ENCODE results near the gene GAS2L2. TPM values are rescaled to one million over a fixed set of nuclear protein-coding genes. Genes with fewer than 3 reads are reported as not detected.

GAS2L2 gene
- total and polyA plus RNA-seq, 2 donors (not counting 1 experiment from before 2014, with no cell fraction given) = 0.09 to 0.17 TPM

GRCh38 chr17:35716897-35717465 lies 36.1 kb downstream of the GAS2L2 start:
- no peak overlapping the region for H3K4me3 ChIP-seq (ENCODE audit: control extremely low read depth in 1 of 5, extremely low read depth in 1 of 5, insufficient read depth in 1 of 5, low read depth in 2 of 5, low read length in 4 of 5)
- Mint-ChIP-seq H3K9me3 (ENCODE audit: insufficient read depth) (no peaks in the 10 kb centered on the region), H3K27me3 (no peaks in the 10 kb centered on the region), H3K27ac (no peak overlapping the region), H3K4me1 (no peaks in the 10 kb centered on the region), H3K4me3 (no peak overlapping the region)
- H3K9ac ChIP-seq (ENCODE audit: low read length) = no peak overlapping the region
- ATAC-seq (ENCODE audit: low read depth) (no peak), DNase-seq (no peak)
- no peaks in the 10 kb centered on the region for H3K27me3 ChIP-seq (replicated peaks in 1 of 4; ENCODE audit: control extremely low read depth in 1 of 4, control insufficient read depth in 3 of 4, insufficient read depth in 4 of 4, low read length in 3 of 4)
- no peaks in the 10 kb centered on the region for H3K79me2 ChIP-seq (ENCODE audit: control insufficient read depth, insufficient read depth, low read length)
- H3K4me2 ChIP-seq (replicated peaks; ENCODE audit: low read depth, low read length, poor library complexity, severe bottlenecking) = no peak overlapping the region
- H3K27ac ChIP-seq (ENCODE audit: low read length in 2 of 2) = no peak overlapping the region
- CTCF ChIA-PET = interaction anchor here (1.0 to 1.5 kb wide), 2 partner anchors 13 to 30 kb away, joined by 3 to 4 read pairs; no protein-coding TSS in a partner anchor
- POLR2A ChIA-PET = no interaction called here
- H3K9me3 ChIP-seq (ENCODE audit: control extremely low read depth in 1 of 3, control insufficient read depth in 2 of 3, insufficient read depth in 1 of 3, low read length in 2 of 3) = no peaks in the 10 kb centered on the region
- WGBS (ENCODE audit: insufficient coverage) = 100% methylated on average over 1 of the region's 4 CpGs
- H4K20me1 ChIP-seq (ENCODE audit: control insufficient read depth, insufficient read depth, low read length, poor library complexity, severe bottlenecking) = no peaks in the 10 kb centered on the region
- intact Hi-C loops (cut with micrococcal nuclease) = no loop called here
- H3K36me3 ChIP-seq (replicated peaks in 1 of 2; ENCODE audit: control extremely low read depth in 1 of 2, control insufficient read depth in 1 of 2, extremely low read depth in 1 of 2, insufficient read depth in 2 of 2, low read length in 1 of 2) = peaks cover 24 to 63% of the 10 kb centered on the region in 2 experiments
- no peak overlapping the region for H2AFZ ChIP-seq (ENCODE audit: insufficient read depth, low read depth, low read length, poor library complexity, severe bottlenecking)
- TF ChIP-seq, protein P1, sequence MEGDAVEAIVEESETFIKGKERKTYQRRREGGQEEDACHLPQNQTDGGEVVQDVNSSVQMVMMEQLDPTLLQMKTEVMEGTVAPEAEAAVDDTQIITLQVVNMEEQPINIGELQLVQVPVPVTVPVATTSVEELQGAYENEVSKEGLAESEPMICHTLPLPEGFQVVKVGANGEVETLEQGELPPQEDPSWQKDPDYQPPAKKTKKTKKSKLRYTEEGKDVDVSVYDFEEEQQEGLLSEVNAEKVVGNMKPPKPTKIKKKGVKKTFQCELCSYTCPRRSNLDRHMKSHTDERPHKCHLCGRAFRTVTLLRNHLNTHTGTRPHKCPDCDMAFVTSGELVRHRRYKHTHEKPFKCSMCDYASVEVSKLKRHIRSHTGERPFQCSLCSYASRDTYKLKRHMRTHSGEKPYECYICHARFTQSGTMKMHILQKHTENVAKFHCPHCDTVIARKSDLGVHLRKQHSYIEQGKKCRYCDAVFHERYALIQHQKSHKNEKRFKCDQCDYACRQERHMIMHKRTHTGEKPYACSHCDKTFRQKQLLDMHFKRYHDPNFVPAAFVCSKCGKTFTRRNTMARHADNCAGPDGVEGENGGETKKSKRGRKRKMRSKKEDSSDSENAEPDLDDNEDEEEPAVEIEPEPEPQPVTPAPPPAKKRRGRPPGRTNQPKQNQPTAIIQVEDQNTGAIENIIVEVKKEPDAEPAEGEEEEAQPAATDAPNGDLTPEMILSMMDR (IDR thresholded peaks at IDR 0.05) = no peak
- TF ChIP-seq EZH2 (IDR thresholded peaks at IDR 0.05; ENCODE audit: borderline replicate concordance, insufficient read depth, low read depth, low read length, poor library complexity, severe bottlenecking) = no peak
- no peaks in the 10 kb centered on the region for H3K4me1 ChIP-seq (ENCODE audit: control insufficient read depth in 2 of 2, insufficient read depth in 2 of 2, low read length in 2 of 2)

DNA sequence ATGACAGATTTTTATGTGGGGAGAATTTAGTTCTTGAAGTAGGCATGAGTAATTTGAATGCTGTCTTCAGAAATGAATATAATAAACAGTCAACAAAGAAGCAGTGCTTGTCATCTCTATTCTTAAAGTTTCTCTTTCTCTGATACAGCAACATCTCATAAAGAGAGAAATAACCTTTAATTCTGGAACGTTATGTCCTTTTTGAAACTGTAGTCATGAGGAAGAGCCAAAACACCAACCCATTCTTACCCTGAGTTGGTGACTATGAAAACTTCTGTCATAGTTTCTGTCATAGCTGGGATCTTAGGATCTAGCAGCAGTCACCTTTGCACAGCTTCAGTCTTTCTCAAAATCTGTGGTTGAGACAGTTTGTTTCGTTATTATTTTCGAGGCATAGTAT lies 36.9 kb downstream of the GAS2L2 start:
- H3K27me3 Mint-ChIP-seq = no peaks in the 10 kb centered on the region
- WGBS (ENCODE audit: insufficient coverage) = no CpG with 5 or more reads among the region's 3 CpGs
- no peaks in the 10 kb centered on the region for H3K4me1 Mint-ChIP-seq
- no peak overlapping the region for H3K4me3 ChIP-seq (ENCODE audit: control extremely low read depth in 1 of 5, extremely low read depth in 1 of 5, insufficient read depth in 1 of 5, low read depth in 2 of 5, low read length in 4 of 5)
- no peaks in the 10 kb centered on the region for H3K9me3 Mint-ChIP-seq (ENCODE audit: insufficient read depth)
- no peak overlapping the region for H3K4me2 ChIP-seq (replicated peaks; ENCODE audit: low read depth, low read length, poor library complexity, severe bottlenecking)
- ATAC-seq (ENCODE audit: low read depth) (no peak), DNase-seq (no peak)
- ChIA-PET POLR2A (no interaction called here), CTCF (interaction anchor here (1.5 kb wide), 1 partner anchor 12 kb away, joined by 4 read pairs; no protein-coding TSS in a partner anchor)
- H2AFZ ChIP-seq (ENCODE audit: insufficient read depth, low read depth, low read length, poor library complexity, severe bottlenecking) = no peak overlapping the region
- no peaks in the 10 kb centered on the region for H3K4me1 ChIP-seq (ENCODE audit: control insufficient read depth in 2 of 2, insufficient read depth in 2 of 2, low read length in 2 of 2)
- H3K4me3 Mint-ChIP-seq = no peak overlapping the region
- intact Hi-C loops (cut with micrococcal nuclease) = no loop called here
- no peak overlapping the region for H3K9ac ChIP-seq (ENCODE audit: low read length)
- H3K79me2 ChIP-seq (ENCODE audit: control insufficient read depth, insufficient read depth, low read length) = no peaks in the 10 kb centered on the region
- no peaks in the 10 kb centered on the region for H3K9me3 ChIP-seq (ENCODE audit: control extremely low read depth in 1 of 3, control insufficient read depth in 2 of 3, insufficient read depth in 1 of 3, low read length in 2 of 3)
- no peak for TF ChIP-seq EZH2 (IDR thresholded peaks at IDR 0.05; ENCODE audit: borderline replicate concordance, insufficient read depth, low read depth, low read length, poor library complexity, severe bottlenecking)
- TF ChIP-seq, protein P1 (IDR thresholded peaks at IDR 0.05) = no peak
- no peaks in the 10 kb centered on the region for H3K27me3 ChIP-seq (replicated peaks in 1 of 4; ENCODE audit: control extremely low read depth in 1 of 4, control insufficient read depth in 3 of 4, insufficient read depth in 4 of 4, low read length in 3 of 4)
- H3K27ac Mint-ChIP-seq = no peak overlapping the region
- no peak overlapping the region for H3K27ac ChIP-seq (ENCODE audit: low read length in 2 of 2)
- H4K20me1 ChIP-seq (ENCODE audit: control insufficient read depth, insufficient read depth, low read length, poor library complexity, severe bottlenecking) = no peaks in the 10 kb centered on the region
- peaks cover 25 to 65% of the 10 kb centered on the region in 2 experiments for H3K36me3 ChIP-seq (replicated peaks in 1 of 2; ENCODE audit: control extremely low read depth in 1 of 2, control insufficient read depth in 1 of 2, extremely low read depth in 1 of 2, insufficient read depth in 2 of 2, low read length in 1 of 2)
